GM12873 (cell line): ENCODE results near the gene ACTG1.

Source experiments
- TF ChIP-seq, protein P1 (sequence below): IDR thresholded peaks from 2 replicates; pipeline ENCODE4 v1.5.1; 2012; ENCODE audit warnings: low read depth, mild to moderate bottlenecking, moderate library complexity, low read length, control low read depth; ENCODE audit not compliant: insufficient read depth; ENCODE audit errors: missing control alignments

The ACTG1 gene

DNA sequence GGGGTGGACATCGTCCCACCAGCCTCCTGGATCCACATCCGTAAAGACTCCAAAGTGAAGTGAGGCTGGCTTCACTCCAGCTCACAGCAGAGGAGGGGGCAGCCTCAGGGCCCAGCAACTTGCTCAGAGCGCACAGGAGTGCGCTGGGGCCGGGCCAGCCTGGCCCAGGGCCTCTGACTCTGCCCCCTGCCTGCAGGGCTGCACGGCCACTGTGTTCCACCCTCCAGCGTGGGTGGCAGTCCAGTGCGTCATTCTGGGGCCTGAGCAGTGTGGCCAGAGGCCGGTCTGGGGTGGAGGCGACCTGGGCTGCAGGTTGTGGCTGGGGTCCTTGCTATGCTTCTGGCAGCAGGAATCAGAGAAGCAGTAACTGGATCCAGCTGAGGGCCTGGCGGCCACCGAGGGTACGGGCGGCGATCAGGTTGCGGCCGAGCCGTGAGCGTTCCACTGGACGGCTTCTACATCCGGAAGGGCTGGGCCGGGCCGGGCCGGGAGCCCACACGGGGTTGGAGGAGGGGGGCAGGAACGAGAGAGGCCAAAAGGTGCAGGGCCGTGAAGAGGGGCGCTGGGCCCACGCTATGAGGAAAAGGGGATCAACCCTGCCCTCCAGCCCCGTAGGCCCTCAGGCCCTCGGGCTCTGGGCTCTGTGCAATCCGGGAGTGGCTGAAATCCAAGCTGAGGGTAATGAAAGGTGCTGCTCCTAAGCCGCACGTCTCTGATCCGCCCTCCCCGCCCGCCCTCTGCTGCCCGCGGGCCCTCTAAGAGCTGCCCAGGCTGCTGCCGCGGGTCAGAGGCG lies 15.2 kb upstream of the ACTG1 start, which contains the start of gene FSCN2:
Gene FSCN2 (plus strand): TSS at position 787 of the 793 bp plus-strand sequence. CDS start 155 bp downstream, outside the sequence.
- TF ChIP-seq, protein P1, sequence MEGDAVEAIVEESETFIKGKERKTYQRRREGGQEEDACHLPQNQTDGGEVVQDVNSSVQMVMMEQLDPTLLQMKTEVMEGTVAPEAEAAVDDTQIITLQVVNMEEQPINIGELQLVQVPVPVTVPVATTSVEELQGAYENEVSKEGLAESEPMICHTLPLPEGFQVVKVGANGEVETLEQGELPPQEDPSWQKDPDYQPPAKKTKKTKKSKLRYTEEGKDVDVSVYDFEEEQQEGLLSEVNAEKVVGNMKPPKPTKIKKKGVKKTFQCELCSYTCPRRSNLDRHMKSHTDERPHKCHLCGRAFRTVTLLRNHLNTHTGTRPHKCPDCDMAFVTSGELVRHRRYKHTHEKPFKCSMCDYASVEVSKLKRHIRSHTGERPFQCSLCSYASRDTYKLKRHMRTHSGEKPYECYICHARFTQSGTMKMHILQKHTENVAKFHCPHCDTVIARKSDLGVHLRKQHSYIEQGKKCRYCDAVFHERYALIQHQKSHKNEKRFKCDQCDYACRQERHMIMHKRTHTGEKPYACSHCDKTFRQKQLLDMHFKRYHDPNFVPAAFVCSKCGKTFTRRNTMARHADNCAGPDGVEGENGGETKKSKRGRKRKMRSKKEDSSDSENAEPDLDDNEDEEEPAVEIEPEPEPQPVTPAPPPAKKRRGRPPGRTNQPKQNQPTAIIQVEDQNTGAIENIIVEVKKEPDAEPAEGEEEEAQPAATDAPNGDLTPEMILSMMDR, result no peak

DNA sequence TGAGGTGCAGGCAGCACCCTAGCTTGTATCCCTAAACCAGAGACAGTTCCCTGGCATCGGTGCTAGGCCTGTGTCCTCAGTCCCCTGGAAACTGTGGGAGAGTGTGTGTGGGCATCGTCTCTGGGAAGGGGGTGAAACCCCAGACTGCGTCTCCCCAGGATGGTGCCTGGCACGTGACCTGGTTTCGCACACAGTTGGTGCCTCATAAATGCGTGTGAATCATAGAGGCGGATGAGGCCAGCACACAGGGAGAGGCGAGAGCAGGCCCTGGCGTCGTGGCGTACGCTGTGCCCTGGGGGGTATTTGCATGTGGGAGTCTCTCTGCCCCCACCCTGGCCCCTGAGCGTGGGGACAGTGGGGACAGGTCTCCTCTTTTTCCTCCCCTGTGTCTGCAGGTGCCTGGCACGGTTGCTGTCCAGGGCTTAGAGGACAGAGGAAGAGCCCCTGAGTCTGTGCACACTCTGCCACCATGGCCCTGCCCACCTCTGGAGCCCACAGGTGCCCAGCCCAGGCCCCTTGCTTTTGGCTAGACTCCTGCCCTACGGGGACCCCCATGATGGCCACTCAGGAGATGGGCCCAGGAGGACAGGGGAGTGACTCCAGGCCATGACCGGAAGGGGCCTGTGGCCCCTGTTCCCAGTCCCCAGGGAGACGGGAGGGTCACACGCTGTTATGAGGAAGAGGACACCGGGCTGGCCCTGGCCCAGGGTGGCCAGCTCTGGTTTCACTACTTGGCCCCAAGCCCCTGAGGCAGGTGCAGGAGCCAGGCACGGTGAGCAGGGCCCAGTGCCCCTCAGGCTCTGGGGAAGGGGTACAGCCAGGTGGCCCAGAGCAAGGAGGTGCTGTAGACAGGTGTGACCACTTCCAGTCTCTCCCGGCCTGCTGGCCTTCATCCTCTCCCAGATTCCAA lies 14.3 kb upstream of the ACTG1 start:
- TF ChIP-seq, protein P1, result no peak

DNA sequence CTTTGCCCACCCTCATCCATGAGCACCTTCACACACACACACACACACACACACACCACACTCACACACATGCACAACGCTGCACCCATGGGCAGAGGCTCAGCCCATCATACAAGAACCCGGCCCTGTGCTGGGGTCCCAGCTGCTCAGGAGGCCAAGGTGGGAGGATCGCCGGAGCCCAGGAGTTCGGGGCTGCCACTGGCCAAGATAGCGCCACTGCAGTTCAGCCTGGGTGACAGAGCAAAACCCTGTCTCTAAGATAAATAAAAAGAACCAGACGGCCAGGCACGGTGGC lies 12.2 kb upstream of the ACTG1 start:
- TF ChIP-seq, protein P1, result no peak

DNA sequence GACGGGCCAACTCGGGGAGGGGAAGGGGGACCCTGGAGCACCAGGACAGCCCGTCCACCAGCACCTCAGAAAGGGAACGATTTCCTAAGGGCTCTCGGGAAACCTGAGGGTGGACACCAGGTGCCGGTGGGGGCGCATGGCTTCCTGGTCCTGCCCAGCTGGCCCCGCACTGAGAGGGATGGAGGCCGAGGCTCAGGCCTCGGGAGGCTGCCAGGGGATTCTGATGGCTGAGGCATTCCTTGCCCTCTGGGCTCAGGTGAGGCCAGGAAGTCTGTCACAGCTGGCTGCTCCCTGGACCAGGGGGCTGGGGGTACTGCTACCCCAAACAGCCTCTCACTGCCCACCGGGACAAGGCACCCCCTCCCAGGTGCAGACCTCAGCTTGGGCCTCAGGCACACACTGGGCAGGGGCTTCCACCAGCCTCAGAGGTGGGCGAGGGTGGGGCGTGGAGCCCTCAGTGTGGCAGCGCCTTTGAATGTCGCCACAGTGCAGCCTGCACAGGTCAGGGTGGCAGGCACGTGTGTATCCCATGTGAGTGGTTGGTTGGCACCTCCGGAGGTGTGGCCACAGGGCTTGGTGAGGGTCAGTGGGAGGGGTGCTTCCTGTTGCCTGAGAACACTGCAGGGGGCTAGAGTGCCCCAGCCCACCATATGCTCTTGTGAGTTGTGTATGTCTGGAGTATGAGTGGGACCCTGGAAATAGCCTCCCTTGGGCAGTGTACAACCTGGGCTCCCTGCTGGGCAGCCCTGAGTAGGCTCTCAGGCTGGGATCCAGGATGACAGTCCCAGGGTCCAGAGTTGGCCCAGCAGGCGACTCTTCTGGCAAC lies 11.7 kb upstream of the ACTG1 start:
- TF ChIP-seq, protein P1, result no peak

DNA sequence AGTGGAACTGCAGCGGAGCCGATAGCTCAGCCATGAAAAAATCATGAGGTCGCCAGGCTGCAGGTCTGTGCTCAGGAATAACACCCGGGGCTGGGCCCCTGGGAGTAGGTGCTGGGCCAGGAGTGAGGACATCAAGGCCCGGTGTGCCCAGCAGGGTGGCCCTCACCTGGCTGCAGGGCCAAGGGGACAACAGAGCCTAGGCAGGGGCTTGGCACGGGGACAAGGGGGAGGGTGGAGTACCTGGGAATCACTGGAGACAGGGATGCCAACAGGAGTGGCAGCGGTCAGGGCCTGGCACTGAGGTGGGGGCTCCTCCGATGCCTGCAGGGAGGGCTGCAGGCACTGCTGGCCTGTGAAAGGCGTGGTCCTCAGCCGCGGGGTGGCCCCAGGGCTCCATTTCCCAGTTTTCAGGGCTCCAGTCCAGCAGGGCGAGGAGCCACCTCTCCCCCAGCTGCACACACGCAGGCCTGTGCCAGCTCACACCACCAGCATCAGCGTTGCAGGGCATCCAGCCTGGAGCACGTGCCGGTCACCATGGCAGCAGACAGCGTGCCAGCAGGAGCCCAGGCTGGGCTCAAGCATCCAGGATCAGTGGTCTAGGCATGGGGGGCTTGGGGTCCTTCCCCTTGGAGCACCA lies 10.9 kb upstream of the ACTG1 start:
- TF ChIP-seq, protein P1, result peak; percentile 5

DNA sequence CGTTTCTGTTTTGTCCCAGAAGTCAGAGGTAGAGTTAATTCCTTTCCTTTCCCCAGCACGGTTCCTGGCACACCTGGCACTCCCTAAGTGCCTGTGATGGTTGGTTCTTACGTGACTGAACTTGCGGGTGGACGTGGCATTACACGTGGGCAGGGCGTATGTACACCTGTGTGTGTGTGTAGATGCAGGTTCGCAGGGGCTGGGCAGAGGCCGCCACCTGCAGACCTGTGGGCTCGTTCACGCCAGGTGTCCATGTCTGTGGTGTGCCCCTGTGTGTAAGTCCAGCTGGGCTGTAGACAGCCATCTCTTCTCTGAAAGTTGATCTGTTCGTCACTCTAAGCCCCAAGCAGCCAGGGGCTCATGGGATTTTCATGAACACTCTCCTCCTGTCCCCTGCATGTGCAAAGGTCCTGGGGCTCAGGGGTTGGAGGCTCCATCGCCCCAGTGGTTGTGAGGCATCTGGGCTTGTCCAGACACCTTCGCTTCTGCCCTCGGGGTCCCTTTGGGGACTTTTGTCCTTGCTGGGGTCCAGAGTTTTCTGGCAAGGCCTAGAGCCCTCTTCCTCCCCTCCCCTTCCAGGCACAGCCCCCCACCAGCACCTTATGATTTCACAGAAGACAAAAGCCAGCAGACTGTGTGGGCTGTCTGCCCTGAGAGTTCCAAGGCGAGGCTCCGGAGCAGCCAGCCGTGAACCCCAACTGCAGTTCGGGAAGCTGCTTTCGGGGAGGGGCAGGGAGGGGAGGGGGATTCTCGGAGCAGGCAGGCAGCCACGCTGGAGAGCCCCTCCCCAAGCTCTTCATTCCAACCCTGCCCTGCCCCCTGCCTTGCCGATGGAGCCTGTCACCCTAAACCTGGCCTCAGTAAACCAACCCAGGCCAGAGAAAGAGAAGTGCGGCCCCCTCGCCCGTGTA lies 10.1 kb upstream of the ACTG1 start:
- TF ChIP-seq, protein P1, result no peak
